Mammary epithelial cell (primary cell): ENCODE measurements around the gene KRT9.

Experiments used
- EZH2 ChIP-seq: IDR thresholded peaks from 2 replicates; pipeline ENCODE4 v1.6.1; 2012; ENCODE audit warnings: low read length, inconsistent platforms, borderline replicate concordance
- TF ChIP-seq, protein P1 (sequence below), 2 donors: IDR thresholded peaks in 1 of 2; conservative IDR thresholded peaks in 1 of 2; 2 replicates each; pipeline ENCODE4 v1.5.1; 2011 to 2012; ENCODE audit warnings: inconsistent platforms in 2 of 2, low read length in 2 of 2, mild to moderate bottlenecking in 2 of 2, control low read depth in 1 of 2, low read depth in 1 of 2; ENCODE audit not compliant: insufficient read depth in 1 of 2; ENCODE audit errors: extremely low read depth in 1 of 2

DNA sequence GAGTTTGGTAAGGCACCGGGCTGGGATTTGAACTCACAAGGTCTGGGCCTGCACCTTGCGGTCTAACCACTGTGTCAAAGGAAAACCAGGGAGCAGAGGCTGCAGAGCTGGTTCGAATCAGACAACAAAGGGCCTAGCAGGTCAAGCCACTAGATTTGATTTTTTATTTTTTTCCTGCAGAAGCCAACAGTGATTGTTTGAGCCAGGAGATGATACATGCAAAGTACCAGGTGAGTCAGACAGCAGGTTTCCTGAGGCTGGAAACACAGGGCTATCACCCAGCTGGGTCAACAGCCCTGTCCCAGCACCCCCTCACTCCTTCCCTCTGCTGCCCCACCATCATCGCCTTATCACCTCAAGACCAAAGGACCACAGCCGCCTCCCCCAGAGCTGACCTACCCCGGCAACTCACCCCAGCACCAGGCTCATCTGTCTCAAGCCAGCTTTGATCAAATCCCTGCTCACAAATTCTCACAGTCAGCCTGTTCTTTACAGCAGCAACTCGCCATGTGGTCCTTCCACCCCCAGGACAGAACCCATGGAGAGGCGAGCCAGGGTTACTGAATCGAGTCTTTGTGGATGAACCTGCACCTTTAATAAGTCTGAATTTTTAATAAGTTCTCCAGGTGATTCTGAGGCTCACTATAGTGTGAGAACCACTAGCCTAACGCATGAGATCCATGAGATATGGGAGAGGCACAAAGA, 30.8 kb downstream of the KRT9 start:
- TF ChIP-seq, protein P1, sequence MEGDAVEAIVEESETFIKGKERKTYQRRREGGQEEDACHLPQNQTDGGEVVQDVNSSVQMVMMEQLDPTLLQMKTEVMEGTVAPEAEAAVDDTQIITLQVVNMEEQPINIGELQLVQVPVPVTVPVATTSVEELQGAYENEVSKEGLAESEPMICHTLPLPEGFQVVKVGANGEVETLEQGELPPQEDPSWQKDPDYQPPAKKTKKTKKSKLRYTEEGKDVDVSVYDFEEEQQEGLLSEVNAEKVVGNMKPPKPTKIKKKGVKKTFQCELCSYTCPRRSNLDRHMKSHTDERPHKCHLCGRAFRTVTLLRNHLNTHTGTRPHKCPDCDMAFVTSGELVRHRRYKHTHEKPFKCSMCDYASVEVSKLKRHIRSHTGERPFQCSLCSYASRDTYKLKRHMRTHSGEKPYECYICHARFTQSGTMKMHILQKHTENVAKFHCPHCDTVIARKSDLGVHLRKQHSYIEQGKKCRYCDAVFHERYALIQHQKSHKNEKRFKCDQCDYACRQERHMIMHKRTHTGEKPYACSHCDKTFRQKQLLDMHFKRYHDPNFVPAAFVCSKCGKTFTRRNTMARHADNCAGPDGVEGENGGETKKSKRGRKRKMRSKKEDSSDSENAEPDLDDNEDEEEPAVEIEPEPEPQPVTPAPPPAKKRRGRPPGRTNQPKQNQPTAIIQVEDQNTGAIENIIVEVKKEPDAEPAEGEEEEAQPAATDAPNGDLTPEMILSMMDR (conservative IDR thresholded peaks at IDR 0.05 in 1 of 2, IDR thresholded peaks at IDR 0.05 in 1 of 2; ENCODE audit: extremely low read depth in 1 of 2, insufficient read depth in 1 of 2, low read depth in 1 of 2, low read length in 2 of 2) = no peak
- no peak for TF ChIP-seq EZH2
